Large intestine (tissue), 3 donors: Measurements from ENCODE around the gene NUBPL. TPM values are rescaled to one million over a fixed set of nuclear protein-coding genes. Genes with fewer than 3 reads are reported as not detected.
A peak's percentile ranks its signal among the peaks of the same experiment; 100 is the strongest.

ENCODE experiments used
- DNase-seq, 2 donors: peaks; one replicate each; pipeline versions ENCODE4 v3.0.0 to v3.0.0-alpha.2; 2013
- H3K27ac ChIP-seq: one replicate; pipeline ENCODE4 v1.5.1; 2013; ENCODE audit warnings: low read length
- H3K27me3 ChIP-seq: 2 replicates; pipeline ENCODE4 v1.6.1; 2013; ENCODE audit warnings: low read length; ENCODE audit not compliant: control insufficient read depth, insufficient read depth
- H3K36me3 ChIP-seq: 2 replicates; pipeline ENCODE4 v1.6.1; 2013; ENCODE audit warnings: low read length; ENCODE audit not compliant: control insufficient read depth, insufficient read depth
- H3K4me1 ChIP-seq: one replicate; pipeline ENCODE4 v1.6.1; 2013; ENCODE audit warnings: low read length; ENCODE audit not compliant: control insufficient read depth, insufficient read depth
- H3K4me3 ChIP-seq: one replicate; pipeline ENCODE4 v1.5.1; 2013; ENCODE audit warnings: low read length
- H3K9me3 ChIP-seq: one replicate; pipeline ENCODE4 v1.6.1; 2013; ENCODE audit warnings: mild to moderate bottlenecking, low read depth, low read length, moderate library complexity; ENCODE audit not compliant: control insufficient read depth
- WGBS: methylation state at CpG from one replicate; pipeline ENCODE4 v1.1.5; 2013; ENCODE audit warnings: low lambda C conversion rate; ENCODE audit not compliant: insufficient coverage; 5-methylcytosine and 5-hydroxymethylcytosine counted together
- polyA plus RNA-seq: library from polyadenylated mRNA; unstranded; fragments of 120-200 nt; gene quantifications from one replicate; pipeline ENCODE4 v1.2.1, GENCODE V29; 2013

Gene NUBPL
- polyA plus RNA-seq, 1 donor = 12.1 TPM

GRCh38 chr14:31660191-31660590 lies 99.0 kb downstream of the NUBPL start:
- H3K27ac ChIP-seq = no peak overlapping the region
- no peaks in the 10 kb centered on the region for H3K9me3 ChIP-seq
- 90% methylated on average over 2 of the region's 3 CpGs for WGBS
- no peak overlapping the region for H3K4me3 ChIP-seq
- H3K27me3 ChIP-seq = no peaks in the 10 kb centered on the region
- H3K36me3 ChIP-seq = no peaks in the 10 kb centered on the region
- H3K4me1 ChIP-seq = no peaks in the 10 kb centered on the region
- no peak for DNase-seq

- Histone ChIP-seq H3K27me3 (no peaks in the 10 kb centered on the region), H3K27ac (no peak overlapping the region), H3K9me3 (no peaks in the 10 kb centered on the region), H3K4me3 (no peak overlapping the region), H3K36me3 (no peaks in the 10 kb centered on the region), H3K4me1 (no peaks in the 10 kb centered on the region)
- 100% methylated on average over 1 of the region's 1 CpG for WGBS
- DNase-seq = no peak
These were observed 99.5 kb downstream of the NUBPL start for GRCh38 chr14:31660728-31661127.

- no peak for DNase-seq
- Histone ChIP-seq H3K4me3 (no peak overlapping the region), H3K4me1 (no peaks in the 10 kb centered on the region), H3K36me3 (no peaks in the 10 kb centered on the region), H3K27me3 (no peaks in the 10 kb centered on the region), H3K27ac (no peak overlapping the region), H3K9me3 (peaks cover 5% of the 10 kb centered on the region)
- WGBS = no CpG with 5 or more reads among the region's 8 CpGs
These were observed 107.1 kb downstream of the NUBPL start for GRCh38 chr14:31668348-31668747.

- H3K36me3 ChIP-seq = no peaks in the 10 kb centered on the region
- no CpG with 5 or more reads among the region's 3 CpGs for WGBS
- no peak for DNase-seq
- no peaks in the 10 kb centered on the region for H3K4me1 ChIP-seq
- H3K27ac ChIP-seq = no peak overlapping the region
- H3K27me3 ChIP-seq = no peaks in the 10 kb centered on the region
- H3K4me3 ChIP-seq = no peak overlapping the region
- peaks cover 5% of the 10 kb centered on the region for H3K9me3 ChIP-seq
These were observed 111.5 kb downstream of the NUBPL start for GRCh38 chr14:31672709-31673108.

GRCh38 chr14:31677052-31677451 lies 115.8 kb downstream of the NUBPL start:
- no peak overlapping the region for H3K4me3 ChIP-seq
- no peaks in the 10 kb centered on the region for H3K4me1 ChIP-seq
- no peaks in the 10 kb centered on the region for H3K9me3 ChIP-seq
- 60% methylated on average over 2 of the region's 3 CpGs for WGBS
- no peaks in the 10 kb centered on the region for H3K27me3 ChIP-seq
- no peak for DNase-seq
- H3K27ac ChIP-seq = no peak overlapping the region
- peaks cover 4% of the 10 kb centered on the region for H3K36me3 ChIP-seq

- Histone ChIP-seq H3K9me3 (no peaks in the 10 kb centered on the region), H3K27me3 (no peaks in the 10 kb centered on the region), H3K27ac (no peak overlapping the region), H3K4me3 (no peak overlapping the region), H3K4me1 (no peaks in the 10 kb centered on the region), H3K36me3 (peaks cover 4% of the 10 kb centered on the region)
- WGBS = no CpG with 5 or more reads among the region's 3 CpGs
- no peak for DNase-seq
These were observed 116.4 kb downstream of the NUBPL start for GRCh38 chr14:31677630-31678029.

GRCh38 chr14:31678421-31679249 lies 117.4 kb downstream of the NUBPL start:
- peaks cover 4% of the 10 kb centered on the region for H3K36me3 ChIP-seq
- 80% methylated on average over 2 of the region's 9 CpGs for WGBS

GRCh38 chr14:31682768-31683167 lies 121.6 kb downstream of the NUBPL start:
- Histone ChIP-seq H3K36me3 (peaks cover 4% of the 10 kb centered on the region), H3K4me3 (no peak overlapping the region), H3K4me1 (no peaks in the 10 kb centered on the region), H3K27me3 (no peaks in the 10 kb centered on the region), H3K9me3 (peaks cover 4% of the 10 kb centered on the region), H3K27ac (no peak overlapping the region)
- no peak for DNase-seq
- WGBS = no CpG with 5 or more reads among the region's 2 CpGs

More at GRCh38 chr14:31678421-31679249, 117.4 kb downstream of the NUBPL start:
- peaks cover 4% of the 10 kb centered on the region for H3K9me3 ChIP-seq
- H3K27ac ChIP-seq = no peak overlapping the region
- no peak for DNase-seq
- H3K4me1 ChIP-seq = no peaks in the 10 kb centered on the region
- no peak overlapping the region for H3K4me3 ChIP-seq
- no peaks in the 10 kb centered on the region for H3K27me3 ChIP-seq

GRCh38 chr14:31687726-31688125 lies 126.5 kb downstream of the NUBPL start:
- H3K4me3 ChIP-seq = no peak overlapping the region
- no peak for DNase-seq
- 100% methylated on average over 1 of the region's 1 CpG for WGBS
- no peak overlapping the region for H3K27ac ChIP-seq
- no peaks in the 10 kb centered on the region for H3K27me3 ChIP-seq
- H3K9me3 ChIP-seq = peaks cover 4% of the 10 kb centered on the region
- no peaks in the 10 kb centered on the region for H3K36me3 ChIP-seq
- H3K4me1 ChIP-seq = no peaks in the 10 kb centered on the region

- DNase-seq = peak in 1 of 2 donors; percentile 6
- no peak overlapping the region for H3K4me3 ChIP-seq
- H3K36me3 ChIP-seq = no peaks in the 10 kb centered on the region
- no peak overlapping the region for H3K27ac ChIP-seq
- no peaks in the 10 kb centered on the region for H3K4me1 ChIP-seq
- no CpG with 5 or more reads among the region's 3 CpGs for WGBS
- no peaks in the 10 kb centered on the region for H3K9me3 ChIP-seq
- no peaks in the 10 kb centered on the region for H3K27me3 ChIP-seq
These were observed 128.9 kb downstream of the NUBPL start for GRCh38 chr14:31690056-31690455.

GRCh38 chr14:31692376-31692781 lies 131.2 kb downstream of the NUBPL start:
- no peaks in the 10 kb centered on the region for H3K4me1 ChIP-seq
- H3K4me3 ChIP-seq = no peak overlapping the region
- H3K27ac ChIP-seq = no peak overlapping the region
- peak in 1 of 2 donors; percentile 8 for DNase-seq
- WGBS = no CpG with 5 or more reads among the region's 1 CpG
- H3K9me3 ChIP-seq = no peaks in the 10 kb centered on the region
- H3K27me3 ChIP-seq = no peaks in the 10 kb centered on the region
- no peaks in the 10 kb centered on the region for H3K36me3 ChIP-seq
